A549 (cell line): Measurements from ENCODE around the gene UGT1A3. TPM values are rescaled to one million over a fixed set of nuclear protein-coding genes. Genes with fewer than 3 reads are reported as not detected.

Experiments
- ATAC-seq, 2 experiments: fragments of 200-7000 bp in 1 of 2; fragments of >200 bp in 1 of 2; cut with Nextera tagmentation in 1 of 2; cut with Tn5 transposase in 1 of 2; 3 replicates each; pipeline versions ENCODE4 v1.8.0 to v1.9.1; 2018 to 2020; ENCODE audit warnings: mild to moderate bottlenecking in 1 of 2, moderate library complexity in 1 of 2
- CTCF ChIA-PET: fragments of 300-600 bp; sonication (Branson Sonifier 250); formaldehyde crosslinking; extraction: SDS; loops from one replicate; lab custom pipeline; 2021; ENCODE audit warnings: antibody characterized with exemption, inconsistent platforms; lab: Yijun Ruan, JAX
- POLR2A ChIA-PET: fragments of 350-600 bp; formaldehyde crosslinking; extraction: SDS; loops from one replicate; lab custom pipeline; 2021; ENCODE audit warnings: antibody characterized with exemption, inconsistent platforms; lab: Yijun Ruan, JAX
- DNase-seq, 2 experiments: peaks; one replicate each; pipeline versions ENCODE4 v3.0.0 to v3.0.0-alpha.2; 2011 to 2016; ENCODE audit warnings: low read depth in 1 of 2, low spot score in 1 of 2
- FAIRE-seq: peaks from 2 replicates; lab custom pipeline; 2011; peaks lifted over from hg19 to GRCh38; lab: Jason Lieb, UNC
- H3K27ac ChIP-seq, 2 experiments: fragments of >200 bp; sonication (Bioruptor Twin); formaldehyde crosslinking; 3 replicates each; pipeline ENCODE4 v1.5.1; 2016 to 2017
- H3K4me1 ChIP-seq: fragments of >200 bp; sonication (Bioruptor Twin); formaldehyde crosslinking; 3 replicates; pipeline ENCODE4 v1.6.1; 2016
- H3K4me2 ChIP-seq: fragments of >200 bp; sonication (Bioruptor Twin); formaldehyde crosslinking; 3 replicates; pipeline ENCODE4 v1.6.1; 2016
- H3K4me3 ChIP-seq: fragments of >200 bp; sonication (Bioruptor Twin); formaldehyde crosslinking; 3 replicates; pipeline ENCODE4 v1.5.1; 2016
- H3K9me3 ChIP-seq: fragments of >200 bp; sonication (Bioruptor Twin); formaldehyde crosslinking; 3 replicates; pipeline ENCODE4 v1.6.1; 2016
- BHLHE40 ChIP-seq: IDR thresholded peaks from 2 replicates; pipeline ENCODE4 v1.6.1; 2012; ENCODE audit warnings: low read depth, low read length, inconsistent platforms
- CBX2 ChIP-seq: fragments of 200-600 bp; sonication (generic); IDR thresholded peaks from 2 replicates; pipeline ENCODE4 v1.6.1; 2016; ENCODE audit warnings: low read depth, mild to moderate bottlenecking, borderline replicate concordance
- CBX8 ChIP-seq: fragments of 200-600 bp; sonication (generic); IDR thresholded peaks from 2 replicates; pipeline ENCODE4 v1.6.1; 2016
- CEBPB ChIP-seq, 2 experiments: fragments of >200 bp in 1 of 2; sonication (Bioruptor Twin) in 1 of 2; formaldehyde crosslinking in 1 of 2; IDR thresholded peaks; 2 replicates each; pipeline ENCODE4 v1.6.1; 2012 to 2016
- EHF ChIP-seq: fragments of 250-450 bp; sonication (Bioruptor Pico); IDR thresholded peaks from 2 replicates; pipeline ENCODE4 v1.5.0; 2020; ENCODE audit warnings: mild to moderate bottlenecking
- FOXS1 ChIP-seq: fragments of 250-450 bp; sonication (Bioruptor Pico); IDR thresholded peaks from 2 replicates; pipeline ENCODE4 v1.5.0; 2020; ENCODE audit warnings: mild to moderate bottlenecking, moderate library complexity
- GATA3 ChIP-seq: IDR thresholded peaks from 2 replicates; pipeline ENCODE4 v1.6.1; 2012; ENCODE audit warnings: borderline replicate concordance
- HOXA7 ChIP-seq: fragments of 250-450 bp; sonication (Bioruptor Pico); IDR thresholded peaks from 2 replicates; pipeline ENCODE4 v1.5.0; 2020; ENCODE audit warnings: mild to moderate bottlenecking, moderate library complexity
- HOXB13 ChIP-seq: fragments of 250-450 bp; sonication (Bioruptor Pico); IDR thresholded peaks from 2 replicates; pipeline ENCODE4 v1.5.0; 2020; ENCODE audit warnings: low read depth, mild to moderate bottlenecking, moderate library complexity
- HOXB5 ChIP-seq: fragments of 250-450 bp; sonication (Bioruptor Pico); IDR thresholded peaks from 2 replicates; pipeline ENCODE4 v1.5.0; 2020; ENCODE audit warnings: mild to moderate bottlenecking, moderate library complexity
- JUN ChIP-seq, 2 experiments: fragments of >200 bp; sonication (Bioruptor Twin); formaldehyde crosslinking; IDR thresholded peaks; 2 replicates in 1 of 2; 3 replicates in 1 of 2; pipeline ENCODE4 v1.6.1; 2016 to 2017
- JUNB ChIP-seq: fragments of >200 bp; sonication (Bioruptor Twin); formaldehyde crosslinking; IDR thresholded peaks from 2 replicates; pipeline ENCODE4 v1.6.1; 2016
- KDM5A ChIP-seq: fragments of 200-600 bp; sonication (generic); IDR thresholded peaks from 2 replicates; pipeline ENCODE4 v1.6.1; 2016; ENCODE audit warnings: antibody characterized with exemption, mild to moderate bottlenecking
- MAFK ChIP-seq: fragments of 450-650 bp; IDR thresholded peaks from 2 replicates; pipeline ENCODE4 v1.6.1; 2014; ENCODE audit not compliant: partially characterized antibody
- MYC ChIP-seq: IDR thresholded peaks from 2 replicates; pipeline ENCODE4 v1.6.1; 2012; ENCODE audit warnings: mild to moderate bottlenecking, inconsistent platforms, low read length, improper control_type of control experiment, borderline replicate concordance
- NPAS2 ChIP-seq: fragments of 250-450 bp; sonication (Bioruptor Pico); IDR thresholded peaks from 2 replicates; pipeline ENCODE4 v1.8.0; 2022; ENCODE audit warnings: mild to moderate bottlenecking, moderate library complexity, borderline replicate concordance
- NR3C1 ChIP-seq: fragments of >200 bp; sonication (Bioruptor Twin); formaldehyde crosslinking; IDR thresholded peaks from 3 replicates; pipeline ENCODE4 v1.6.1; 2017
- POLR2A ChIP-seq: IDR thresholded peaks from 2 replicates; pipeline ENCODE4 v1.6.1; 2012; ENCODE audit warnings: mild to moderate bottlenecking, low read length
- POLR2AphosphoS2 ChIP-seq: conservative IDR thresholded peaks from 2 replicates; pipeline ENCODE4 v1.6.1; 2012; ENCODE audit warnings: low read length, improper control_type of control experiment, inconsistent platforms
- RAD21 ChIP-seq, 2 experiments: fragments of >200 bp in 1 of 2; sonication (Bioruptor Twin) in 1 of 2; formaldehyde crosslinking in 1 of 2; IDR thresholded peaks in 1 of 2; conservative IDR thresholded peaks in 1 of 2; 2 replicates in 1 of 2; 3 replicates in 1 of 2; pipeline ENCODE4 v1.6.1; 2012 to 2018; ENCODE audit warnings: inconsistent platforms in 1 of 2
- RFX5 ChIP-seq: fragments of 450-650 bp; IDR thresholded peaks from 2 replicates; pipeline ENCODE4 v1.7.1; 2014; ENCODE audit warnings: antibody characterized with exemption, mild to moderate bottlenecking, moderate library complexity
- SMC3 ChIP-seq: fragments of >200 bp; sonication (Bioruptor Twin); formaldehyde crosslinking; IDR thresholded peaks from 3 replicates; pipeline ENCODE4 v1.6.1; 2018; ENCODE audit warnings: inconsistent platforms
- SREBF2 ChIP-seq: fragments of 450-650 bp; IDR thresholded peaks from 2 replicates; pipeline ENCODE4 v1.6.1; 2014; ENCODE audit warnings: mild to moderate bottlenecking, moderate library complexity
- TFCP2L1 ChIP-seq: fragments of 250-450 bp; sonication (Bioruptor Pico); IDR thresholded peaks from 2 replicates; pipeline ENCODE4 v1.5.0; 2021; ENCODE audit warnings: mild to moderate bottlenecking
- ZSCAN20 ChIP-seq: fragments of 250-450 bp; sonication (Bioruptor Pico); IDR thresholded peaks from 2 replicates; pipeline ENCODE4 v1.8.0; 2022; ENCODE audit warnings: mild to moderate bottlenecking, moderate library complexity
- WGBS: methylation state at CpG from one replicate; pipeline ENCODE4 v1.1.6; 2017; ENCODE audit errors: missing lambda C conversion rate; 5-methylcytosine and 5-hydroxymethylcytosine counted together
- polyA plus RNA-seq, 4 experiments: library from polyadenylated mRNA; depleted of rRNA in 3 of 4; stranded (reverse); fragments of >200 nt; fragmentation: RNase III in 1 of 4; extraction: RNeasy Plus Mini Kit Qiagen cat#74134 plus additional on column Dnase treatment in 1 of 4; gene quantifications; 2 replicates in 3 of 4; 3 replicates in 1 of 4; pipeline ENCODE4 v1.2.3, GENCODE V29; 2011 to 2017
- TF ChIP-seq, protein P1 (sequence below): fragments of >200 bp; sonication (Bioruptor Twin); formaldehyde crosslinking; IDR thresholded peaks from 3 replicates; pipeline ENCODE4 v1.5.1; 2016
- TF ChIP-seq, protein P2 (sequence below): IDR thresholded peaks from 2 replicates; pipeline ENCODE4 v1.6.1; 2012
- TF ChIP-seq, protein P3 (sequence below): IDR thresholded peaks from 2 replicates; pipeline ENCODE4 v1.6.1; 2012; ENCODE audit warnings: low read depth, borderline replicate concordance
- TF ChIP-seq, protein P4 (sequence below): fragments of 250-450 bp; sonication (Bioruptor Pico); IDR thresholded peaks from 2 replicates; pipeline ENCODE4 v1.5.0; 2021; ENCODE audit warnings: mild to moderate bottlenecking, moderate library complexity, borderline replicate concordance

Gene UGT1A3
- polyA plus RNA-seq, 2 of the 4 experiments (the other 2 are of a cell fraction), result 0.23 to 0.39 TPM

DNA sequence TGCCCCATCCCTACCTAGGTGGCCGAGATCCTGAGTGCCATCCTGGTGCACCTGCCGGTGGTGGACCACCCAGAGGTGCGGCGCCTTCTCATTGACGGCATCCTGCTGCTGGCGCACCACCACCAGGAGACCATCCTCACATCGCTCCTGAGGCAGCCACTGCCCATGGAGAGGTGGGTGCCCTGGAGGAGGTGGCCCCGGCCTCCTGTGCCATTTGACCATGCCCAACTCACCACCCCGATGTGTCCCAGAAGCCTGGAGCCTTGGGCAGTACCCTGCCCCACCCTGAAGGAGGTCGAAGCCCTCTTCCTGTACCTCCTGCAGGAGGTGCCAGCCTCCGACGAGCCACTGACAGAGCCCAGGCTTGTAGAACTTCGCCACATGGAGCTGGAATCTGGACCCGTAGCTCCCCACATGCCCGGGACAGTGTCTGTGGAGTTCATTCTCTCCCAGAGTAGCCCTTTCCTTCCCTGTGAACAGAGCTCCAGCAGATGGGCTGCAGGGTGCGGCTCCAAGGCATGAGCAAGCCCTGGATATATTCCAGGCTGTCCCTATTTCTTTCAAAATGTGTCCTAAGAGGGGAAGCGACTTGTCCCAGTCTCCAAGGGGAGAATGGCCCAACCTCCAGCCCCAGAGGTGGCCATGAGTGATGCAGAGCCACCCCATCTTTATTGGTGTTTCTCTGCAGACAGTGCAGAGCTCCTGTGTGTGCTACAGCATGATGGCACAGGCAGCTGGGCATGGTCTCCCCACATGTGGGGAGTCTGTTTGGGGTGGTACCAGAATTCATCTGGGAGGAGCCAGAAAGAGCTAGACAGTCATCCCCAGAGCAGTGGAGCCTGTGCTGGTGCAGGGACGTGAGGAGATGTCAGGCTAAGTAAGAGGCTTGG, 91.3 kb downstream of the UGT1A3 start (continued):
- TF ChIP-seq, protein P1, sequence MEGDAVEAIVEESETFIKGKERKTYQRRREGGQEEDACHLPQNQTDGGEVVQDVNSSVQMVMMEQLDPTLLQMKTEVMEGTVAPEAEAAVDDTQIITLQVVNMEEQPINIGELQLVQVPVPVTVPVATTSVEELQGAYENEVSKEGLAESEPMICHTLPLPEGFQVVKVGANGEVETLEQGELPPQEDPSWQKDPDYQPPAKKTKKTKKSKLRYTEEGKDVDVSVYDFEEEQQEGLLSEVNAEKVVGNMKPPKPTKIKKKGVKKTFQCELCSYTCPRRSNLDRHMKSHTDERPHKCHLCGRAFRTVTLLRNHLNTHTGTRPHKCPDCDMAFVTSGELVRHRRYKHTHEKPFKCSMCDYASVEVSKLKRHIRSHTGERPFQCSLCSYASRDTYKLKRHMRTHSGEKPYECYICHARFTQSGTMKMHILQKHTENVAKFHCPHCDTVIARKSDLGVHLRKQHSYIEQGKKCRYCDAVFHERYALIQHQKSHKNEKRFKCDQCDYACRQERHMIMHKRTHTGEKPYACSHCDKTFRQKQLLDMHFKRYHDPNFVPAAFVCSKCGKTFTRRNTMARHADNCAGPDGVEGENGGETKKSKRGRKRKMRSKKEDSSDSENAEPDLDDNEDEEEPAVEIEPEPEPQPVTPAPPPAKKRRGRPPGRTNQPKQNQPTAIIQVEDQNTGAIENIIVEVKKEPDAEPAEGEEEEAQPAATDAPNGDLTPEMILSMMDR, result no peak
- TF ChIP-seq HOXB5 (CRISPR knock-in tag), result no peak
- no peak for TF ChIP-seq MAFK
- no peak for TF ChIP-seq RAD21 (conservative IDR thresholded peaks at IDR 0.05 in 1 of 2, IDR thresholded peaks at IDR 0.05 in 1 of 2)
- no peak for TF ChIP-seq HOXA7
- no peak for TF ChIP-seq GATA3
- no peak for TF ChIP-seq BHLHE40
- TF ChIP-seq SMC3, result no peak

DNA sequence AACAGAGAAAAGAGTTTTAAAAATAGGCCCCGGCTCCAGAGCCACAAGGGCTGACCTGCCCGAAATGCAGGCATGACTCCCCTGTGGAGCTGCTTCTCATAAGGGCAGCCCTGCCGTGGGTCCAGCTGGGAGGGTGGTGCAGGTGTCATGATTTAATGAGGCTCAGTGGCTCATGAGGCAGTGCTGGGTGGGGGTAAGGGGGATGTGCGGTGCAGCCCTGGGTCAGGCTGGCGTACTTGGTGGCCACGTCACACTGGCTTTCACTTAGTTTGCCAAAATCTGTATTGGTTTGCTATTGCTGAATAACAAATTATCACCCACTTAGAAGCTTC, 91.9 kb downstream of the UGT1A3 start:
- ChIA-PET POLR2A (interaction anchor here (1.2 kb wide), 1 partner anchor 248 kb away, joined by 11 read pairs; no protein-coding TSS in a partner anchor), CTCF (interaction anchor here (0.6 to 1.9 kb wide), 5 partner anchors 12 to 109 kb away, joined by 3 to 12 read pairs (median 3); no protein-coding TSS in a partner anchor)
- H3K9me3 ChIP-seq, result no peaks in the 10 kb centered on the region
- peak overlapping the region; percentile 28 to 81; a peak in 3 of 6 replicates for H3K27ac ChIP-seq
- 83% methylated on average over 4 of the region's 6 CpGs for WGBS
- TF ChIP-seq HOXB13 (CRISPR knock-in tag) (no peak), EHF (CRISPR knock-in tag) (no peak), KDM5A (no peak), SREBF2 (no peak), MAFK (no peak), TFCP2L1 (CRISPR knock-in tag) (no peak), HOXB5 (CRISPR knock-in tag) (no peak), CBX8 (no peak), POLR2AphosphoS2 (no peak), CEBPB (IDR thresholded peaks at IDR 0.05) (no peak), RFX5 (no peak), FOXS1 (CRISPR knock-in tag) (no peak), POLR2A (no peak), SMC3 (no peak), CBX2 (no peak)
- TF ChIP-seq, protein P2, sequence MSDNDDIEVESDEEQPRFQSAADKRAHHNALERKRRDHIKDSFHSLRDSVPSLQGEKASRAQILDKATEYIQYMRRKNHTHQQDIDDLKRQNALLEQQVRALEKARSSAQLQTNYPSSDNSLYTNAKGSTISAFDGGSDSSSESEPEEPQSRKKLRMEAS, result no peak
- TF ChIP-seq, protein P3, sequence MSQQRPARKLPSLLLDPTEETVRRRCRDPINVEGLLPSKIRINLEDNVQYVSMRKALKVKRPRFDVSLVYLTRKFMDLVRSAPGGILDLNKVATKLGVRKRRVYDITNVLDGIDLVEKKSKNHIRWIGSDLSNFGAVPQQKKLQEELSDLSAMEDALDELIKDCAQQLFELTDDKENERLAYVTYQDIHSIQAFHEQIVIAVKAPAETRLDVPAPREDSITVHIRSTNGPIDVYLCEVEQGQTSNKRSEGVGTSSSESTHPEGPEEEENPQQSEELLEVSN, result no peak
- H3K4me2 ChIP-seq, result no peak overlapping the region
- peaks cover 36% of the 10 kb centered on the region for H3K4me1 ChIP-seq
- H3K4me3 ChIP-seq, result no peak overlapping the region
- ATAC-seq, result no peak
- no peak for DNase-seq
- no peak for FAIRE-seq

DNA sequence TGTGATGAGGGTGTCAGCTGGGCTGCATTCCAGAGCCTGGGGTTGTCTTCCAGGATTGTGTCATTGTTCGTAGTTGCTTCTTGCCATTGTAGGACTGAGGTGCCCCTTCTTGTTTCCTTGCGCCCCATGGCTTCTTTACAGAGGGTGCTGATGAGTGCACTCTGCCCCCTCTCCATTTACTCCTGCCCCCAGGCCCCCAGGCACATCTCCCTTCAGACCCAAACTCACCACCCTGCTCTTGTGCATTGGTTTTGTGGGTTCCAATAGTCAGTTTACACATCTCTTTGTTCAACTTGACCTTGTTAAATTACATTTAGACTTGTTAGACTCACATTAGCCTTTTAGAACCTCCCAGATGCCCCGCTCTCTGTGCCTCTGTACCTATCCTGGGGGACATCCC, 92.4 kb downstream of the UGT1A3 start:
- CTCF ChIA-PET, result interaction anchor here (0.6 to 1.9 kb wide), 5 partner anchors 12 to 110 kb away, joined by 3 to 12 read pairs (median 3); no protein-coding TSS in a partner anchor
- H3K27ac ChIP-seq, result peak overlapping the region in 1 of 2 experiments; percentile 81; a peak in 3 of 6 replicates
- FAIRE-seq (no peak), ATAC-seq (no peak), DNase-seq (no peak)
- peaks cover 33% of the 10 kb centered on the region for H3K4me1 ChIP-seq
- no peak overlapping the region for H3K4me2 ChIP-seq
- WGBS, result 94% methylated on average over 3 of the region's 3 CpGs
- H3K4me3 ChIP-seq, result no peak overlapping the region
- H3K9me3 ChIP-seq, result 0 out of 3 replicates have a peak, but pooled peaks cover 1% of the 10 kb centered on the region
- POLR2A ChIA-PET, result interaction anchor here (1.2 kb wide), 1 partner anchor 248 kb away, joined by 11 read pairs; no protein-coding TSS in a partner anchor
- TF ChIP-seq NR3C1 (no peak), RFX5 (no peak), TFCP2L1 (CRISPR knock-in tag) (no peak), NPAS2 (CRISPR knock-in tag) (no peak), ZSCAN20 (CRISPR knock-in tag) (no peak), JUNB (no peak), MYC (no peak), KDM5A (no peak), JUN (IDR thresholded peaks at IDR 0.05) (no peak)
- TF ChIP-seq, protein P1, result no peak
- TF ChIP-seq, protein P3, result no peak
- TF ChIP-seq, protein P4, sequence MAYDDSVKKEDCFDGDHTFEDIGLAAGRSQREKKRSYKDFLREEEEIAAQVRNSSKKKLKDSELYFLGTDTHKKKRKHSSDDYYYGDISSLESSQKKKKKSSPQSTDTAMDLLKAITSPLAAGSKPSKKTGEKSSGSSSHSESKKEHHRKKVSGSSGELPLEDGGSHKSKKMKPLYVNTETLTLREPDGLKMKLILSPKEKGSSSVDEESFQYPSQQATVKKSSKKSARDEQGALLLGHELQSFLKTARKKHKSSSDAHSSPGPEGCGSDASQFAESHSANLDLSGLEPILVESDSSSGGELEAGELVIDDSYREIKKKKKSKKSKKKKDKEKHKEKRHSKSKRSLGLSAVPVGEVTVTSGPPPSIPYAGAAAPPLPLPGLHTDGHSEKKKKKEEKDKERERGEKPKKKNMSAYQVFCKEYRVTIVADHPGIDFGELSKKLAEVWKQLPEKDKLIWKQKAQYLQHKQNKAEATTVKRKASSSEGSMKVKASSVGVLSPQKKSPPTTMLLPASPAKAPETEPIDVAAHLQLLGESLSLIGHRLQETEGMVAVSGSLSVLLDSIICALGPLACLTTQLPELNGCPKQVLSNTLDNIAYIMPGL (CRISPR knock-in tag), result no peak
